ENCODE results near the gene EFL1. TPM values are rescaled to one million over a fixed set of nuclear protein-coding genes. Genes with fewer than 3 reads are reported as not detected.

The EFL1 gene
- total RNA-seq, 2 experiments from 2014 or later, result 25.1 to 25.7 TPM

DNA sequence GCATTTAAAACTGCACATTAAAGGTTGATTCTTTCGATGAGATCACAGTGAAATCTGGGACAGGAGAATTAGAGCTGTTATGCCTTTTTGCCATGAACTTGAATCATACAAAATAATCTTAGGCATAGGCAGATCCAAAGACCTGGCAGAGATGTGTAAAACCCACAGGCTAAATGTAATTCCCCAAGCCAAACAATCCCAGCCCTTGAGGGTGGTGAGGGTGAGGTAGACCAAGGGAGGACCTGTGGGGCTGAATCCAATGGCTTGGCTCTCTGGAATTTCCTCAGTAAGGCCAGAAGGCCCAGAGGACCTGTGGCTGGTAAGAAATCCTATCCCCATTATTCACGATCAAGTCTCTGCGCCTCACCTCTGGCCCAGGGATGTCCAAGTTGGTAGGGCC lies 136.2 kb downstream of the EFL1 start:
- intact Hi-C loops (cut with micrococcal nuclease; ENCODE audit: unreplicated experiment), result no loop called here
- H3K36me3 ChIP-seq (ENCODE audit: insufficient read depth, low read length), result peaks cover 43% of the 10 kb centered on the region; the same call in 1 of the 2 replicates
- CTCF ChIA-PET (ENCODE audit: unreplicated experiment), result no interaction called here

DNA sequence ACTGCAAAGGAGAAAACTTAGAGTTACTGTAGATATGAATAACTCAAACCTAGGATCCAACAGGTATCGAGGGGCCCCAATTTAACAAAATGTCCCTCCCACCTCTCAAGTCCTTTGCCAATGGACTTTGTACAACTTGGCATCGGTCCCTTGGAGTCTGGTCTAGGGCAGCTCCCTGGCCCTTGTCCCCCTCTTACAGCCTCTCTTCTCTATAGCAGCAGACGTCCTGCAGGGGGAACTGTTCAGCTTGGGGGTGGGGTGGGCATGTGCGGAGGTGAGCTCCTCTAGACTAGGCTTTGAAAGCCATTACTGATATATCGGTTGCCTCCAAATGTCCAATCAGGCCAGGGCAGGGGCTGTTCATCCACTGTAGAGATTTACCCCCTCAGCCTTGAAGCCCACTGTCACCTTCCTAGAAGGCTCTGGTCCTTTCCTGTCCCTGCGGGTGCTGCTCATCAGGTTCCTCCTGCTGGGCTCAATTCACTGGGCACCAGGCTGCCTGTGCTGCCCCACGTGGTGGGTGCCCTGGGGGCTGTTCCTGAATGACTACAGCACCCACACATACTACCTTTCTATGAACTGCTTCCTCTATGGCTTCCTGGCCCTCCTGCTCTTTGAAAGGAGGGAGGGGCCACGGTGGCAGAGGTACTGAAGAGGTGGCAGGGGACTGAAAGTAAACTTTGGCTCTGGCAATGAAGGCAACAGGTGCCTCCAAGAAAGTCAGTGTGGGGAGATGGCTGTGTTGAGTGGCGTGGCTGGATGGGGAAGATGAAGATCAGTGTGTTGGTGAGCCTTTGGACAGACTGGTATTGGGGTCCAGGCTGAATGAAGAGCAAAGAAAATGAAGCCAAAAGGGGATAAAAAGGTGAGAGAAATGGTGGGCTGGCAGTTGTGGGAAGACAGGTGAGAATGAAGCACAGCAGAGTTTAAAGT lies 137.9 kb downstream of the EFL1 start:
- POLR2A ChIA-PET, result interaction anchor here (0.7 kb wide), 1 partner anchor 162 kb away, joined by 5 read pairs; no protein-coding TSS in a partner anchor

More for the DNA sequence above, 136.2 kb downstream of the EFL1 start:
- H3K4me2 ChIP-seq (ENCODE audit: low read length), result no peak overlapping the region
- no peak overlapping the region for H2AFZ ChIP-seq (ENCODE audit: low read length)
- H3K9me2 ChIP-seq (ENCODE audit: insufficient read depth, low read length), result no peaks in the 10 kb centered on the region
- H4K20me1 ChIP-seq (ENCODE audit: insufficient read depth, low read length), result no peaks in the 10 kb centered on the region
- no peak overlapping the region for H3K27ac ChIP-seq (ENCODE audit: low read depth, low read length, poor library complexity, severe bottlenecking)
- POLR2A ChIA-PET, result no interaction called here
- no peak overlapping the region for H3K4me3 ChIP-seq (ENCODE audit: low read depth, low read length, poor library complexity, severe bottlenecking)
- no peaks in the 10 kb centered on the region for H3K4me1 ChIP-seq (ENCODE audit: insufficient read depth, low read length, poor library complexity, severe bottlenecking)
- no peak for DNase-seq (ENCODE audit: low spot score)
- BruUV-seq (replicated peaks), result no TSS peak
- H3K9me3 ChIP-seq (ENCODE audit: low read length), result no peaks in the 10 kb centered on the region
- no peaks in the 10 kb centered on the region for H3K79me2 ChIP-seq (ENCODE audit: insufficient read depth, low read depth, low read length)
- no peak for TF ChIP-seq EZH2phosphoT487 (IDR thresholded peaks at IDR 0.05; ENCODE audit: borderline replicate concordance, low read depth, low read length)
- TF ChIP-seq, protein P1, sequence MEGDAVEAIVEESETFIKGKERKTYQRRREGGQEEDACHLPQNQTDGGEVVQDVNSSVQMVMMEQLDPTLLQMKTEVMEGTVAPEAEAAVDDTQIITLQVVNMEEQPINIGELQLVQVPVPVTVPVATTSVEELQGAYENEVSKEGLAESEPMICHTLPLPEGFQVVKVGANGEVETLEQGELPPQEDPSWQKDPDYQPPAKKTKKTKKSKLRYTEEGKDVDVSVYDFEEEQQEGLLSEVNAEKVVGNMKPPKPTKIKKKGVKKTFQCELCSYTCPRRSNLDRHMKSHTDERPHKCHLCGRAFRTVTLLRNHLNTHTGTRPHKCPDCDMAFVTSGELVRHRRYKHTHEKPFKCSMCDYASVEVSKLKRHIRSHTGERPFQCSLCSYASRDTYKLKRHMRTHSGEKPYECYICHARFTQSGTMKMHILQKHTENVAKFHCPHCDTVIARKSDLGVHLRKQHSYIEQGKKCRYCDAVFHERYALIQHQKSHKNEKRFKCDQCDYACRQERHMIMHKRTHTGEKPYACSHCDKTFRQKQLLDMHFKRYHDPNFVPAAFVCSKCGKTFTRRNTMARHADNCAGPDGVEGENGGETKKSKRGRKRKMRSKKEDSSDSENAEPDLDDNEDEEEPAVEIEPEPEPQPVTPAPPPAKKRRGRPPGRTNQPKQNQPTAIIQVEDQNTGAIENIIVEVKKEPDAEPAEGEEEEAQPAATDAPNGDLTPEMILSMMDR (conservative IDR thresholded peaks at IDR 0.05; ENCODE audit: low read length), result no peak

More for the DNA sequence above, 137.9 kb downstream of the EFL1 start:
- Histone ChIP-seq H3K27ac (ENCODE audit: low read depth, low read length, poor library complexity, severe bottlenecking) (no peak overlapping the region), H3K36me3 (ENCODE audit: insufficient read depth, low read length) (peaks cover 33% of the 10 kb centered on the region; the same call in 1 of the 2 replicates), H2AFZ (ENCODE audit: low read length) (no peak overlapping the region), H4K20me1 (ENCODE audit: insufficient read depth, low read length) (no peaks in the 10 kb centered on the region), H3K4me2 (ENCODE audit: low read length) (no peak overlapping the region), H3K4me3 (ENCODE audit: low read depth, low read length, poor library complexity, severe bottlenecking) (no peak overlapping the region), H3K4me1 (ENCODE audit: insufficient read depth, low read length, poor library complexity, severe bottlenecking) (no peaks in the 10 kb centered on the region), H3K9me2 (ENCODE audit: insufficient read depth, low read length) (no peaks in the 10 kb centered on the region), H3K9me3 (ENCODE audit: low read length) (no peaks in the 10 kb centered on the region), H3K79me2 (ENCODE audit: insufficient read depth, low read depth, low read length) (no peaks in the 10 kb centered on the region)
- CTCF ChIA-PET (ENCODE audit: unreplicated experiment), result no interaction called here
- intact Hi-C loops (cut with micrococcal nuclease; ENCODE audit: unreplicated experiment), result no loop called here
- no peak for DNase-seq (ENCODE audit: low spot score)
- no TSS peak for BruUV-seq (replicated peaks)
- TF ChIP-seq, protein P1 (conservative IDR thresholded peaks at IDR 0.05; ENCODE audit: low read length), result no peak
- TF ChIP-seq EZH2phosphoT487 (IDR thresholded peaks at IDR 0.05; ENCODE audit: borderline replicate concordance, low read depth, low read length), result no peak

Measured in OCI-LY7 (cell line).